NCI-H1092 (cell line): Measurements from ENCODE around the gene RAD50.
"Not testable (repeated sequence)": the region's sequence is repeated elsewhere in the genome, so short reads cannot be mapped to it uniquely, and the experiment has no call there.

ENCODE experiments used
- DNase-seq: peaks from one replicate; lab custom pipeline; 2025; lab: John Stamatoyannopoulos, UW

RAD50 gene

GRCh38 chr5:132557478-132558172 is 848 bp downstream of the RAD50 start:
- DNase-seq: no peak

- DNase-seq: no peak
Measured at GRCh38 chr5:132559383-132560060, 2.7 kb downstream of the RAD50 start.

DNA sequence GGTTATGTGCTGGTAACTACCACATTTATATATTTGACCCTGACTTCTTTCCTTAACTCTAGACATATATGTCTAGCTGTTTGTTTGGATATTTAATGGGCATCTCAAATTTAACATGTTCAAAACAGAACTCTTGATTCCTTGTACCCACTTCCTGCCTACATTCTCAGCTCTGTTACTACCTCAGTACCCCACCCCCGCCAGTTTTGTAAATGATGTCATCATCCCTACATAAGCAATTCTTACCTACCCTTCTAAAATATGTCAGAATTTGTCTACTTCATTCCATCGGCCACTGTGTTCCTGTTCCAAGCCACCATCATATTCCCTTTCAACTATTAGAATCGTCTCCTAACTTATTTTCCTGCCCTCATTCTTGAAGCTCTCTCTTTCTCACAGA is 4.8 kb downstream of the RAD50 start:
- no peak for DNase-seq

DNA sequence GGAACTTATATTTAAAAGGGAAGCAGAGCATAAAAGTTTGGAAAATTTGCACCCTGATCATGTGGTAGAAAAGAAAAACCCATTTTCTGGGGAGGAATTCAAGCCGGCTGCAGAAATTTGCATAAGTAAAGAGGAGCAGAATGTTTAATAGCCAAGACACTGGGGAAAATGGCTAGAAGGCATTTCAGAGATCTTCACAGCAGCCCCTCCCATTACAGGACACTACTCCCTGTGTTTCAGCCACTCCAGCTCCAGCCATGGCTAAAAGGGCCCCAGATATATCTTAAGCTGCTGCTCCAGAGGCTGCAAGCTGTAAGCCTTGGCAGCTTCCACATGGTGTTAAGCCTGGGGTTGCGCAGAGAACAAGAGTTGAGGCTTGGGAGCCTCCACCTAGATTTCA is 7.8 kb downstream of the RAD50 start:
- DNase-seq: not testable (repeated sequence)

GRCh38 chr5:132566657-132567056 is 9.9 kb downstream of the RAD50 start:
- DNase-seq: no peak

DNA sequence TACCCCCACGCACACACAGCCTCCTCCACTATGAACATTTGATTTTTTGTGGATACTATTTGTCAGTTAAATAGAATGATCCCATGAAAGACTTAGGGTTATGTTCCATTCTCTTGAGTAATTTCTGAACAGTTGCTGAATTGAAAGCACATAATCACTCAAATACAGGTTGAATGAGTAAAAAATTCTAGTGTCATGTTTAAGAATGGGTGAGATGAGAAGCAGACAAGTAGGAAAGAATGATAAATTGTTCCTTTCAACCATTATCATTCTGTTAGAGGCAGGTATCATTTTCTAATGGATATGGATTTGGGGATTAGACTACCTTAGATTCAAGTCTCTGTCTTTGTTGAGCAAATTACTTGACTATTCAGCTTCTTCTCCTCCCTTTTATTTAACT is 19.3 kb downstream of the RAD50 start:
- no peak for DNase-seq

- not testable (repeated sequence) for DNase-seq
Measured at GRCh38 chr5:132584560-132584959, 27.8 kb downstream of the RAD50 start.

DNA sequence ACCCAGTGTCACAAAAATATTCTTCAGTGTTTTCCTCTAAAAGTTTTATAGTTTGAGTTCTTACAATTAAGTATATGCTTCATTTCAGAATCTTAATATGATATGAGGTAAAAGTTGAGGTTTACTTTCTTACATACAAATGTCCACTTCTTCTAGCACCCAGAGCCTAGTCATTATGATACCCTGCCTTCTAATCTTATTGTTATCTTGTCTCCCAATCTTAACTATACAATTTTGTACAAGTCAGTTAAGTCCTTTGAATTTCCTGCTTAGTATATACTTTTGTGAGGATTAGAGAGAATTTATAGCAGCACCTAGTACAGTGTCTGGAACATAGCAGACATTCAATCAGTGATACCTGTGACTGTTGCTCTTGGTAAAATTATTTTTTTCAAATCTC is 29.3 kb downstream of the RAD50 start:
- DNase-seq: no peak

DNA sequence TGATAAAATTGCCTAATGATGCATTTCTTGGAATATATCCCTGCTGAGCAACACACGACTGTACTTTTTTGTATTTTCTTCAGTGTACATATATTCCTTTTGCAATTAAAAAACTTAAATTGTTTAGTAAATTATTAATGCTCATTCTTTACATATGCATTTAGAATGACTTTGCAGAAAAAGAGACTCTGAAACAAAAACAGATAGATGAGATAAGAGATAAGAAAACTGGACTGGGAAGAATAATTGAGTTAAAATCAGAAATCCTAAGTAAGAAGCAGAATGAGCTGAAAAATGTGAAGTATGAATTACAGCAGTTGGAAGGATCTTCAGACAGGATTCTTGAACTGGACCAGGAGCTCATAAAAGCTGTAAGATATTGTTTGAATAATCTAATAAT is 32.7 kb downstream of the RAD50 start:
- no peak for DNase-seq

DNA sequence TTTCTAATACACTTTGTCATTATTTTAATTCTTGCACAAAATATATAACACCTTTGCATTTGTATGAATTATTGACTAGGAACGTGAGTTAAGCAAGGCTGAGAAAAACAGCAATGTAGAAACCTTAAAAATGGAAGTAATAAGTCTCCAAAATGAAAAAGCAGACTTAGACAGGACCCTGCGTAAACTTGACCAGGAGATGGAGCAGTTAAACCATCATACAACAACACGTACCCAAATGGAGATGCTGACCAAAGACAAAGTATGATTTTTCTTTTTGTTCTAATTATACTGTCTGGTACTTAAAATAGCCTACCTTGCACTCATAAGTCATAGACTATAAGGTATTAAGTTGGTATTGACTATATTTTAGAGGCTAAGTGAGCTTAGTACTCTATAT is 34.4 kb downstream of the RAD50 start:
- no peak for DNase-seq

DNA sequence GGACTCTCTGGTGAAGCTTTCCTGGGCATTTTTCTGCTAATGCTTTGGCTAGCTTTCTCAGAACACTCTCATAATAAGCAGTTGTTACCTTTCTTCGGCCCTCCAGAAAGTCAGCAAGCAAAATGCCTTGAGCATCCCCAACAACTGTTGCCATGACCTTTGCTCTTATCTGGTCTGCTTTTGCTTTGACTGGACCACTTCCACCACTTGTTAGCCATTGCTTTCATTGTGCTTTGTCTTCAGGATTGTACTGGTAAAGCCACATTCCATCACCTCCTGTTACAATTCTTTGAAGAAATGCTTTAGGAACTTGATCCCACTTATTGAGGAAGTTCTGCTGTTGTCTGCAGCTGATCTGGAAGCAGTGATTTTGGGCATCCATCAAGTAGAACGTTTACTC is 35.7 kb downstream of the RAD50 start:
- no peak for DNase-seq

DNA sequence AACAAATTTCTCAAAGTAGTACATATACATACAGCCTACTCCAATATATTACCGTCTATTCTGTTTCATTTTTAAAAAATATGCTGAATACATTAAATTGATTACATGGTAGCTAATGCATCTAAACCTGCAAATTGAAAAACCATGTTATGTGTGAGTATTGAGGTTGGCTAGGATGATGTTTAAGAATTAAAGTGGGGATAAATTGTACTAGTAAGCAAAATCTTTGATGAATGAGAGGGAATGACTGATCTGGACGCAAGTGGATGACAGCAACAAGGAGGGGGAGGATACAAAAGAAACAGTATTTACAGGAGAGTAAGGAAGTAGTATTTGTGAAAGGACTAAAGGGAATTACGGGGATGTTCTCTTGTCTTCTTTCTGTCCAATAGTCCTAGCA is 37.4 kb downstream of the RAD50 start:
- no peak for DNase-seq

- no peak for DNase-seq
Measured at GRCh38 chr5:132595624-132596023, 38.8 kb downstream of the RAD50 start.

- no peak for DNase-seq
Measured at GRCh38 chr5:132601071-132601728, 44.4 kb downstream of the RAD50 start.

DNA sequence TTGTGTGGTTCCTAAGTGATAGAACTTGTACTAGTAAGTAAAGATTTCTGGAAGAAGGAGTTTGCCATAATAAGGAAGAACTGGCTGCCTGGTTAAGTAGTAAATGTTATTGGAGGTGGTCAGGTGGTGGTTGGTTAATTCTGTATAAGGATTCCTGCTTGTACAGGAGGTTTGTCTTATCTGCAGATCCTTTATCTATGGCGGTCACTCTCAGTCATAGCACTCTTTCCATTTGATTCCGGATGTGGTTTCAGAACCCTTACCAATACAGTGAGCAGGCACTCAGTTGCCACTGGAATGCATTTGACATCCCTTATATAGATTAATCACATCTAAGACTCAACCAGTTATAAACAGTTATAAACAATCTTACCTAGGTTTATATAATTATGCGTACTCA is 50.3 kb downstream of the RAD50 start:
- DNase-seq: no peak

GRCh38 chr5:132608107-132608506 is 51.3 kb downstream of the RAD50 start:
- DNase-seq: no peak

GRCh38 chr5:132611965-132612364 is 55.2 kb downstream of the RAD50 start:
- DNase-seq: no peak

DNA sequence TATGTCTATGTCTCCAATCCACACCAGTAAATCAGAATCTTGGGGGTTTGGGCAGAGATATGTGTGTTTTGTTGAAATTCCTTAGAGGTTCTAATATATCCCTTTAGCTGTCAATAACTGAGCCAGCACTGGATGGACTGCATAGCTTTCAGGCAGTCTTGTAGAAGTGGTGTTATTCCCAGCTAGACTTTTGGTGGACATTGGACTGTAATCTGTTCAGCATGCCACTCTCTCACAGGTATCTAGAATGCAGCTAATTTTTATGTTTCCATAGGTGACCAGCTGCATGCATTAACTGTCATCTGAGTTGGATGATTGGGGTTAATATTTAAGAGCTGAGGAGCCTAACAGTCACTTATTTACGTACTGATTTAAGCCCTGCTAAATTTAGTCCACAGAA is 56.1 kb downstream of the RAD50 start:
- no peak for DNase-seq

GRCh38 chr5:132621699-132622098 is 64.9 kb downstream of the RAD50 start:
- DNase-seq: no peak

DNA sequence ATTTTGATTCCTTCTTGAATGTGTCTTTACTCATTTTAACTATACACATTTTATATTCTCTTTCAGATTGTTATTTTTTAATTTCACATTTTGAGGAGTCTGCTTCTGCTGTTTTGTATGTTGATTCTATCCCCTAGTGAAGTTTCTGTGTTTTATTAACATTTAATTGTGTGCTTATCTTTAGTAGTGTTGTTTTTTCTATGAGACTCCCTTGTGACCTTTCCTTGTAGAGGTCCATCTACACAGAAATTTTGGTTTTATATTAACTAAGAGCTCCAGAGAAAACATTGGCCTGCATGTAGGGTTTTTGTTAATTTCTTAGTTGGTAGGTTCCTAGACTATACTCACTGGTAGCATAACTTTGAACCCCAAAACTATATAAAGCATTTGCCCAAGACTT is 65.8 kb downstream of the RAD50 start:
- DNase-seq: no peak

DNA sequence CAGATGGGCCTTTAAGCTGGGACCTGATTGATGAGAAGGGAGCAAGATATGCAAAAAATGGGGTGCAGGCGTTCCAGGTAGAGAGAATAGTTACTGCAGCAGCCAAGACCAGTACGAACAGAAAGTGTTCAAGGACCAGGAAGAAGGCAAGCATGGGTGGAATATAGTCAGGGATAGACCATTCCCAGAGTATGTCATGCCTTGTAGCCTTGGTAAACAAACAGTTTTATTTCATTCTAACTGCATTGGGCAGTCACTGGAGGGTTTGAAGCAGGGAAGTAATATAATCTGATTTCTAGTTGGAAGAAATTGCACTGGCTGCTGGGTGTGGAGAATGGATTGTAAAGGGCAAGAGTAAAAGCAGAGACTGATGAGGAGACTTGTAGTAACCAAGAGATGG is 70.7 kb downstream of the RAD50 start:
- no peak for DNase-seq

DNA sequence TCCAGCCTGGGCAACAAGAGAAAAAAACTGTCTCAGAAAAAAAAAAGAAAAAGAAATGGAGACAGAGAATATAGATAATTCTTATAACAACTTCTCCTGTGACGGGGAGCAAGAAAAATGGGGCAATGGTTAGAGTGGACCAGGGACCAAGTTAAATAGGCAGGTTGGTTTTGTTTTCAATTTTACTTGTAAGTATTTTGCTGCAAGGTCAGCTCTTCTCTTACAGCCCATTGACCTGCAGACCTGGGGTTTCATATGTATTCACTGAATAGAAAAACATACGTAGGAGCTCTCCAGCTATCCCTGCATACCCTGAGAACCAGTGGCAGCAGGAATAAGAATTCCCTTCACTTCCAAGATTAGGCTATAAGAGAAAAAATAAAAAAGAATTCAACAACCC is 72.0 kb downstream of the RAD50 start:
- DNase-seq: no peak

GRCh38 chr5:132629230-132629944 is 72.6 kb downstream of the RAD50 start:
- no peak for DNase-seq
